DMS 273 (cell line): ENCODE measurements around the gene ADAMTSL1.

ENCODE experiments used
- DNase-seq: peaks from one replicate; lab custom pipeline; 2025; ENCODE audit not compliant: unreplicated experiment; lab: John Stamatoyannopoulos, UW

The ADAMTSL1 gene

DNA sequence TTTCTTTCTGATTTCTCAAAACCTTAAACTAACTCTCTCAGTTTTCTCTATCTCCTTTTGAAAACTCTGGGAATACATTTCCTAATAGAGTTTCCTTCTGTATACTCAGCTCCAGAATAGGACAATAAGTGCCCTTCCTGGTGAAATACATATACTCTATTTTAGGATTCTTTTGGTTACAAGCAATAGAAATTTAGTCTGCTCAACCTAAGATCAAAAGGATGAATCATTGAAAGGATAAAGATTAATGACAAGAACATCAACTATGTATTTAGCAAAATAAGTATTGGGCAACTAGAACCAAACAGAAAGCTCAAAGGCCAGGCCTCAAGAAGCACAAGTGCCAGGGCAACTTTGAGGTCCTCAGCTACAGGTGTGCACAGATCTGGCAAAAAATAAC is 127.1 kb downstream of the ADAMTSL1 start:
- DNase-seq: no peak

- DNase-seq: no peak
These were observed 128.0 kb downstream of the ADAMTSL1 start for GRCh38 chr9:18601956-18602355.

- DNase-seq: no peak
These were observed 131.1 kb downstream of the ADAMTSL1 start for GRCh38 chr9:18604767-18605730.

DNA sequence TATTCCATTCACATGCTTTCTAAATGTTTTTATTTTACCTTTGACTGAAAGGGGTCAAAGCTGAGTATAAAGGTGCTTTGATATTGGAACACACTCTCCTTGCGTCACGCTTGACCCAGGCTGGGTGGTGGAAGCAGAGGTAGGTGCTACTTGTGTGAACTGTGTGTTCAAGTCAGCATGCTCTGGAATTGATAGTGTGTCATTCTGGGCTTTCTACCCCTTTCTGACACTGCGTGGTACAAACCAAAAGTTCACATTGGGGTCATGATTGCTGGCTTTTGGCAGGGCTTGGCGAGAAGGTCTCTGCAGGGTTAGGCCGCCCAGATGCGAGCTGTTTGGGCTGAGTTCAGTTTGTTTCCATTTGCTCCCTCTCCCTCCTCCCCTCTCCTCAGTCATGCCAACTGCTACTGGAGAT is 131.8 kb downstream of the ADAMTSL1 start:
- DNase-seq: peak; percentile 14

GRCh38 chr9:18606281-18606680 is 132.3 kb downstream of the ADAMTSL1 start:
- DNase-seq: no peak

DNA sequence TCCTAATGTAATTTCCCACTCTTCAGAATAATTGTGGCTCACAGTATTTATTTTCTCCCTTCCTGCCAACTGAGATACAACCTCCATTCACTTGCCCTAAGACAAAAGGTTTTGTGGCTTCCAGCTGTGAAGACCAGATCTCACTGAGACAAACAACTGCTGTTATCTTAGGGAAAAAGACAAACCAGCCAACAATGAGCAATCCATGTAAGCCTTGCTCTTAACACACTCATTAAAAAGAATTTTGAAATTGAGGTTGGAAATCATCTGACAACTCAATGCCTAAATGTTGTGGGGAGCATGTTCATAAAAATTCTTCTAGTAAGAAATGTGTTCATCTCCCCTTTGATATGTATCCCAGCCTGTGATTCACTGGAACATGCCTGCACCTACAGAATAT is 132.9 kb downstream of the ADAMTSL1 start:
- no peak for DNase-seq

DNA sequence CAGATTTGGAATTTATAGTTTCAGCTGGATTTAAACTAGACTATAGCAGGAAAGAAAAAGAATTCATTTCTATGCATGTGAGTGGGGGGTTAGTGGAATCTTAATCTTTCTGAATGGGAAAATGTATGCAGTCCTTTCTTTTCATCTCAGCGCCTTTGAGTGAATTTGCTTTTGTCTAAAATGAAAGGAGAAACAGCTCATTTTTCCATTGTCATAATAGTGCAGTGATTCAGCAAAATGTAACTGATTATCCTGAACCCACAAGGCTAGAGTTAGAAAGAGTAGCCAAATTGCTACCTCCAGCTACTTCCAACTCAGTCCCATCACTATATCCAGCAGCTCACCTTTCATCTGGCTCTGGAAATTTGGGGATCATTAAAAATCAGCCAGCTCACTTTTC is 134.4 kb downstream of the ADAMTSL1 start:
- DNase-seq: no peak

GRCh38 chr9:18610956-18611355 is 137.0 kb downstream of the ADAMTSL1 start:
- no peak for DNase-seq

DNA sequence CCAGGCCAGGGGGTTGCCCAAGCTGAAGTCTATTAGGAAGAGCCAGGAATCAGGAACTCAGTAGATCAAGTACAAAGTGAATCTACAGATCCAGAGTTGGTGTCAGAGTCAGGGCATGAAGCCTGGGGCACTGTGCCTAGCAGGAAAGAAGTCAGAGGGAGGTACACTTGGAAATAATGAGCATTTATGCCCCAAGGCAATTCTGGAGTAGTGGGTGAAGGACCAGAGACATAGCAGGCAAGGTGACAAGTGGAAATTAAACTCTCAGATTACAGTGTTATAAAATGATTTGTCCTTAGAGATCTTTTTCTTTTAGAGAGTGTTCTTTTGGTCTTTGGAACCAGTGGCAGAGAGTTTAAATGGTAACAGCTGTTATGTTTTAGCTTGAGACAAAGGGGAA is 138.0 kb downstream of the ADAMTSL1 start:
- DNase-seq: no peak

DNA sequence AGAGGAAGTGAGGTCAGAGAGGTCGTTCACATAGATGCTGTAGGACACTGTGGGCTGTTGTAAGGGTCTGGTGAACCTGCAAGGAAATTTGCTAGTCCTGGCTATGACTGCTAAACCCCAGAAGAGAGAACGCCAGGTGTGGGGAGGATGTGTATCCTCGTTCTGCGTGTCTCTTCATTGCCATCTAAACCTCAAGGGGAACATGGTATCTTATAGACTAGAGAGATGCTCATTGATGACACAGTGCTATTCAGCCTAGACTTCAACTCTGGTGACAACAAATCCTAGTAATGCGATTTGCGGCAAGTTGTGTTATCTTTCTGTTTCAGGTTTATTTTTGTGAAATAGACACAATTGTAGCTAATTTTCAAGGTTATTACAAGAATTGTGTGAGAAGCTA is 140.2 kb downstream of the ADAMTSL1 start:
- DNase-seq: no peak

DNA sequence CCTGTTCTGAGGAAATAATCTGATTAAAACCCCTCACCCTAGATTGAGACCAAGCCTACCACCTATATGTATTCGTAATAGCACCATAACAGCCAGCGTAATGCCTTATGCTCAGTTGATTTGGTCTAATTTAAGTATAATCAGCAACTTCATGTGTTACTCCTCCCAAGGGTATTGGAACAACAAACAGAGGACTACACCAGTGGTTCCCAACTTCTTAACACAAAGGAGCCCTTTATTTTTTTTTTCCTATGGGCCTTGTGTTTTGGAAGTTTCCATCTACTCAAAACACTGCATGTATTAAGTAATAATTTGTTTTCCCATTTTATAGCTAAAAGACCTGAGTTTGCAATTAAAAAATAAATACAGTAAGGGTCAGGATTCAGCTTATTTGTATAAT is 140.7 kb downstream of the ADAMTSL1 start:
- no peak for DNase-seq

DNA sequence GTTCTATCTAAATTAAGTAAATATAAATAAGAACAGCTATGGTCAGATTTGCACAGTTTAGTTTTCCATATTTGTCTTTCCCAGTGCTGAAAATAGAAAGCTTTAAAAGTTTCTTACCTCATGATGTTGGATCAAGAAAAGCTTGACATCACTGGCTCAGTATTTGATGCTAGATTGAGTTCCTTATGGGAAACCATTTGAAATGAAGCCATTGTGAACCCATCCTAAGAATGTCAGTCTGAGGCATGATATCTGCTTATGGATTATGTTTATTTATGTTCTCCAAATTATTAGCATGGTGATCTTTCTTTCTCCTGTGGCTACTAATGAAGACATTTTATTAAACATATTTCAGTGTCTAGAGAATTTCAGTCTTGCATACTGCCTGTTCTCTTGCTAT is 143.0 kb downstream of the ADAMTSL1 start:
- DNase-seq: no peak

- no peak for DNase-seq
These were observed 143.8 kb downstream of the ADAMTSL1 start for GRCh38 chr9:18617759-18618158.

GRCh38 chr9:18618862-18619261 is 144.9 kb downstream of the ADAMTSL1 start:
- no peak for DNase-seq

DNA sequence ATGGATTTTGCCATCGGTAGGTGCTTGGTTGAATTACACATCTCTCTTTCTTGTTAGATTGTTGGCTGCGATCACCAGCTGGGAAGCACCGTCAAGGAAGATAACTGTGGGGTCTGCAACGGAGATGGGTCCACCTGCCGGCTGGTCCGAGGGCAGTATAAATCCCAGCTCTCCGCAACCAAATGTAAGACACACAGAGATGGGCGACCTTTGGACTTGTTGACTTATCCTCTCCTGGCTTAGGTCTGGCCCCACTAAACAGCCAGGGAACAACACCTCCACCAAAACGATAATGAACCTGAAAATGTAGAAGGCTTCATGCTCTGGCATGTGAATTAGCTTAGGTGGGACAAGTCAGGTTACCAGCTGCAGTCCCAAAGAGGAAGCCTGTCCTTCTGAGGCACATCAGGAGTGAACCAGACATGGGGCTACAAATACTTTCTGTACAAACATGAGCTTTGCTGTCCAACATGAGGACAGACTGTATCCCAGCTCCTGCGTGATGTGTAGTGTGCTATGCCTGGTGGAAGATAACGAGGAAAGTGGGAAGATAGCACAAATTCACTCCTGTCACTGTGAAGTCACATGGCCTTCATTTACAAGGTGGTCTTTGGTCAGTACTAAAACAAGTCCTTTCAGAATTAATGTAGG is 148.4 kb downstream of the ADAMTSL1 start:
- no peak for DNase-seq

DNA sequence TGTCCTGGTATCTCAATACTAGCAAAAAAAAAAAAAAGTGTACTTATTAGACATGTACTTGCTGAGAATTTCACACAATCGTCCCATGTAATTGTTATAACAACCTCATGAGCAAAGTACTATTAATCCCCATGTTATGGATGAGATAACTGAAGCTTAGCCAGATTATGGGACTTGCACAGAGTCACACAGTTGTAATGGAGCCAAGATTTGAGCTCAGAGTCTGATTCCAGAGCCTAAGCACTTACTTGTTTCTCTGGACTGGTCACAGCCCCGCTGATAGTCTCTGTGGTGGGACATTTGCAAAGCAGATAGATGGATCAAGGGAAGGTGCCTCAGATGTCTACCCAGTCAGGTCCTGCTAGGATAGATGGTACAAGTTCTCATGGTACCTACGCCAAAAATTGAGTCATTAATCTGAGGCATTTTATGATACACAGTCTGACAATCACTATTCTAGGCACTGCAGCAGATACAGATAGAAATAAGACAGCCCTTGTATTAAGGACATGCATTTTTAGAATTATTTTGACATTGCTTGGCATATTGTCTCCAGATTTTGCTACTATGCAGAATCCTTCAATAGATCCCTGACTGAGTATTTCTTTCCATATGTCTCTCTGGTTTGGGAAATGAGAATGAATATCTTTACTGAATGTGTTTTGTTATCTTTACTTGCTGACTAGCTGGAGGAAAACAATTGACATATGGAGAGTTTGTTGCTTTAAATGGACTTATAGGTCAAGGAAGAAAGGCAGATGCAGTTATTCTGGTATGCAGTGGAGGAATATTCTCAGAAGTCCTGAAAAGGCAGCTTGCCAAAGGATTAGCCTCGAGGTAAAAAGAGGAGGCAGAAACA is 149.5 kb downstream of the ADAMTSL1 start:
- no peak for DNase-seq

DNA sequence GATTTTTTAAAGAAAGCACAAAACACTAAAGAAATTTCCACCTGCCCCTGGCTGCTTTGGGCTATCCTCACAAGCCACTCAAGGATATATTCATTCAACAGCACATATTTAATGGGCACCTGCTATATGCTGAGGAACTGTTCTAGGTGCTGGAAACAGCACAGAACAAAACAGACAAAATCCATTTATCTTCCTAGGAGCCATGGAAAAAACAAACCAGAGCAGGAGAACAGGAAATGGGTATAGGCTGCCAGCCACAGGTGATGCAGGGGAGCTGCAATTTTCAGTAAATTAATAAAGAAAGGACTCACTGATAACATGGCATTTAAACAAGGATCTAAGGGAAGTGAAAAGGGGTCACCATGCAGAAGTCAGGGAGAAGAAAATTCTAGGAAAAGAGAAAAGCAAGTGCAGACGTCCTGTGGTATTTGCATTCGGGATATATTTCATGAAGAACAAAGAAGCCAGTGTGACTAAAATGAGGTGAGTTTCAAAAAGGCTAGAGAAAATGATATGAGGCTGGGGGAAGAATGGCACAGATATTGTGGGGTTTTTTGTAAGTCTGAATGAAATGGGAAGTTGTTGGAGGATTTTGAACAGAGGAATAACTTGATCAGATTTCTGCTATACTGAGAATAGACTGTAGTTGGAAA is 152.2 kb downstream of the ADAMTSL1 start:
- no peak for DNase-seq

DNA sequence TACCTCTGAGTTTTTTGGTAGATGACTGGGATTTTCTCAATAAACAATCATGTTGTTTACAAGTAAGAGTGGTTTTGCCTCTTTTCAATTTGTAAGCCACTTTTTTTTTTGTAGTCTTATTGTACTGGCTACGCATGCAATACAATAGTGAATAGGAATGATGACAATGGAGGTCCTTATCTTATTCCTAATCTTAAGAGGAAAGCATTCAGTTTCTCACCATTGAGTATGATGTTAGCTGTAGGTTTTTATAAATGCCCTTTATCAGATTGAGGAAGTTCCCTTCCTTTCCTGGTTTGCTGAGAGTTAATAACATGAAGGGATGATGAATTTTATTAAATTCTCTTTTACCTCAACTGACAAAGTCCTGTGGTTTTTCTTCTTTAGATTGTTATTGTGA is 155.2 kb downstream of the ADAMTSL1 start:
- DNase-seq: no peak

DNA sequence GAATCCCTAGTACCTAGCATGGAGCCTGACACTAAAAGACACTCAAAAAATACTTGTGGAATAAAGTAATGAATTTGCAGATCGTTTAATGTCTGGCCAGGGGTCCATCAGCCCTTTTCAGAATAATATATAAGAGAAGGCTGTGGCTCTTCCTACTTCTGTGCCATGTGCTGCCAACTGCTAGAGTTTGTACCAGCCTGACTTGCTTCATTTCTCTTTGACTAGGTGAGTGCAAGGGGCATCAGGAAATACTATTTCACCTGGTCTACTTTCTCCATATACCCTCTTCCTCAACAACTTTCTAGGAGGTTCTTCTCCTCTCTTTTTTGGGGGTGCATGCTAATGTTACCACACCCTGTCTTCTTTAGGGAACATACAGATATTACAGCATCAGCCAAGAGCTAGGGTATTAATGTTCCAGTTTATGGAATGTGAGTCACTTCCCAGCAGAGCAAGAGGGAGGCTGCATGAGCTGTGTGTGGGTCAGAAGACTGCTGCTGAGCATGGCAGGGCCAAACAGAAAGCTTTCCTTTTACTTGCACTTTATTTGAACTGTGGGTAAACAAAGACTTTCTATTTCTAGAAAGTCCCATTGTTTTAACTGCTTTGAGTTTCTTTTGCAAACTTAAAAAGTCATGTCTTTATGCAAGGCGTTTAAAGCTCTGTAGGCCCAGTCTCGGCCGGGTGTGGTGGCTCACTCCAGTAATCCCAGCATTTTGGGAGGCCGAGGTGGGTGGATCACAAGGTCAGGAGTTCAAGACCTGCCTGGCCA is 158.9 kb downstream of the ADAMTSL1 start:
- DNase-seq: no peak

GRCh38 chr9:18636781-18637180 is 162.8 kb downstream of the ADAMTSL1 start:
- DNase-seq: no peak
